ENCODE results near the gene RPP25. TPM values are rescaled to one million over a fixed set of nuclear protein-coding genes. Genes with fewer than 3 reads are reported as not detected.

Gene RPP25, protein sequence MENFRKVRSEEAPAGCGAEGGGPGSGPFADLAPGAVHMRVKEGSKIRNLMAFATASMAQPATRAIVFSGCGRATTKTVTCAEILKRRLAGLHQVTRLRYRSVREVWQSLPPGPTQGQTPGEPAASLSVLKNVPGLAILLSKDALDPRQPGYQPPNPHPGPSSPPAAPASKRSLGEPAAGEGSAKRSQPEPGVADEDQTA
- 4.0 and 4.3 TPM in 2 replicates for total RNA-seq

DNA sequence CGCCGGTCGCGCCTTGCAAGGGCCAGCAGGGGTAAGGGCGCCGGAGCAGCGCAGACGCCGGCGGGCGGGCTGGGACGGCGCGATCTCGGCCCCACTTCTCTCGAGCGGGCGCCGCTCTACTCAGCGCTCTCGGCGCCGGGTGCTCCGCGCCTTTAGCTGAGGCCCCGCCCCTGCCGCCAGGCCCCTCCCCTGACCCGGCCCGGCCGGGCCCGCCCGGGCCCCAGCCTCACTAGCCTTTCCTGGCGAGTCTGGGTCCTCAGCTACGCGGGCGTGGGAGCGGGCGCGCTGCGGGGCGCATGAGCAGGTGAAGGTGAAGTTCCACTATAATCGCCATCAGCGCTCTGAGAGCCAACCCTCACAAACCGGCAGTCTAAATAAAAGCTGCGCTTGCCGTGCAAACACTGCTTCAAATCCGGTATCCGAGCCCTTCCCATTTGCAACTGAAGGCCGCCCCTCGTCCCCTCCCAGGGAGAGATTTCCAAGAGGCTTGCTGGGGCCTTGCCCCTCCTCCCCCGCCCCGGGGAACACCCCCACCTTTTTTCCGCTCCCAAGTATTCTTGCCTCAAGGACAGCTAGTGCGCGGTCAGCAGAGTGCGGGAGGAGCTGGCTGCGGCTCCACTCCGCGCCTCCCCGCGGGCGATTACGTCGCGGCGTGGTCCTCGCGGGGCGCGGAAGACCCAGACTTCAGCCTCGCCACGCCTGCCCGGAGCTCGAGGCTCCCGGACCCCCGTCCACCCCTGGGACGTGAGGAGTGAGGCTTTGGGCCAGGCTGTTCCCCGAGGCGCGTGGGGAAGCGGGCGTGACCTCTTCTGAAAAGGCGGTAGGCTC, at the start of gene RPP25:
Gene RPP25, minus strand, starts transcription at position 125 of the 828 bp plus-strand sequence. CDS start 189 bp downstream, outside the sequence.
- peak within 1 kb of the TSS; percentile 79 for H3K4me3 Mint-ChIP-seq
- CTCF ChIA-PET, result interaction anchor here (0.7 to 1.6 kb wide), 11 partner anchors 22 to 839 kb away, joined by 3 to 7 read pairs (median 3); partner anchors contain the start of gene SCAMP5
- no peak within 1 kb of the TSS for H3K27ac Mint-ChIP-seq
- DNase-seq, result peak; percentile 73
- H3K4me1 Mint-ChIP-seq, result peaks cover 34% of the 10 kb centered on the region
- ATAC-seq (ENCODE audit: low read depth), result peak; percentile 93
- no peaks in the 10 kb centered on the region for H3K36me3 Mint-ChIP-seq (ENCODE audit: low read depth)
- H3K27me3 Mint-ChIP-seq, result peaks cover 29% of the 10 kb centered on the region
- intact Hi-C loops (cut with micrococcal nuclease), result loop anchor here (1.0 to 5.0 kb wide), 5 partner anchors 18 to 830 kb away; partner anchors contain the start of genes COX5A and PPCDC
- TF ChIP-seq, protein P1, sequence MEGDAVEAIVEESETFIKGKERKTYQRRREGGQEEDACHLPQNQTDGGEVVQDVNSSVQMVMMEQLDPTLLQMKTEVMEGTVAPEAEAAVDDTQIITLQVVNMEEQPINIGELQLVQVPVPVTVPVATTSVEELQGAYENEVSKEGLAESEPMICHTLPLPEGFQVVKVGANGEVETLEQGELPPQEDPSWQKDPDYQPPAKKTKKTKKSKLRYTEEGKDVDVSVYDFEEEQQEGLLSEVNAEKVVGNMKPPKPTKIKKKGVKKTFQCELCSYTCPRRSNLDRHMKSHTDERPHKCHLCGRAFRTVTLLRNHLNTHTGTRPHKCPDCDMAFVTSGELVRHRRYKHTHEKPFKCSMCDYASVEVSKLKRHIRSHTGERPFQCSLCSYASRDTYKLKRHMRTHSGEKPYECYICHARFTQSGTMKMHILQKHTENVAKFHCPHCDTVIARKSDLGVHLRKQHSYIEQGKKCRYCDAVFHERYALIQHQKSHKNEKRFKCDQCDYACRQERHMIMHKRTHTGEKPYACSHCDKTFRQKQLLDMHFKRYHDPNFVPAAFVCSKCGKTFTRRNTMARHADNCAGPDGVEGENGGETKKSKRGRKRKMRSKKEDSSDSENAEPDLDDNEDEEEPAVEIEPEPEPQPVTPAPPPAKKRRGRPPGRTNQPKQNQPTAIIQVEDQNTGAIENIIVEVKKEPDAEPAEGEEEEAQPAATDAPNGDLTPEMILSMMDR (IDR thresholded peaks at IDR 0.05), result no peak
- POLR2A ChIA-PET, result interaction anchor here (0.6 to 2.3 kb wide), 17 partner anchors 14 to 569 kb away, joined by 3 to 11 read pairs (median 4); partner anchors contain the start of genes COX5A, MAN2C1 and PPCDC
- no peaks in the 10 kb centered on the region for H3K9me3 Mint-ChIP-seq

DNA sequence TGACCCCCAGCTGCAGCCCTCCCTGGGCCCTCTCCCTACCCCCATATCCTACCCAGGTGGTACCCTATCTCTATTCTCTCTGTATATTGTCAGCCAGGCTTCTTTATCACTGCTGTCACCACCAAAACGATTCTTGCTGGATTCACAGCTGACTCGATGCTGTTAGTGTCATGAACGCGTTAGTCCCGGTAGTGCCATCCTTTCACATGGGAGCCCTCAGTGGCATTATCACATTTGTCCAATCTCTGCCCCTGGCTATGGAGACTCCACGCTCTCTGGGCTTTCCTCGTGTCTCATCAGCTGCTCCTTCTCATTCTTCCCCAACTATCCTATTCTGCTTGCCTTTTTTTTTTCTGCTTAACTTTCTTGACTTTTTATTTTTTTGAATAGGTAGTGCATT, 45.8 kb upstream of the RPP25 start:
- ChIA-PET POLR2A (interaction anchor here (0.6 to 0.7 kb wide), 3 partner anchors 199 to 462 kb away, joined by 4 to 6 read pairs (median 5); no protein-coding TSS in a partner anchor), CTCF (no interaction called here)
- ATAC-seq (ENCODE audit: low read depth) (no peak), DNase-seq (no peak)
- intact Hi-C loops (cut with micrococcal nuclease), result no loop called here
- no peak overlapping the region for H3K27ac Mint-ChIP-seq
- peaks cover 46% of the 10 kb centered on the region for H3K27me3 Mint-ChIP-seq
- H3K4me1 Mint-ChIP-seq, result peaks cover 10% of the 10 kb centered on the region
- no peaks in the 10 kb centered on the region for H3K9me3 Mint-ChIP-seq
- TF ChIP-seq, protein P1 (IDR thresholded peaks at IDR 0.05), result no peak
- no peak overlapping the region for H3K4me3 Mint-ChIP-seq
- H3K36me3 Mint-ChIP-seq (ENCODE audit: low read depth), result no peaks in the 10 kb centered on the region

DNA sequence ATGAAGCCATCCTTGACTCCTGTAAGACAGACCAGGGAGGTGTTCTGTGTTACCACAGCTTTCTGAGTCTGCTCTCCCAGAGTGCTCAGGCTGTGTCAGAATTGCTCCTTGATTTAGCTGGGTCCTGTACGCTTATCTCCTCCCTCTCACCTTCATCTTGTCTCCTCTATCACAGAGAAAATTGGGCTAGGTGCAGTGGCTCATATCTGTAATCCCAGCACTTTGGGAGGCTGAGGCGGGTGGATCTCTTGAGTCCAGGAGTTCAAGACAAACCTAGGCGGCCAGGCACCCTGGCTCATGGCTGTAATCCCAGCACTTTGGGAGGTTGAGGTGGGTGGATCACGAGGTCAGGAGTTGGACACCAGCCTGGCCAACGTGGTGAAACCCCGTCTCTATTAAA, 44.7 kb upstream of the RPP25 start:
- Mint-ChIP-seq H3K9me3 (no peaks in the 10 kb centered on the region), H3K27me3 (peaks cover 53% of the 10 kb centered on the region), H3K27ac (no peak overlapping the region), H3K4me1 (peaks cover 12% of the 10 kb centered on the region), H3K36me3 (ENCODE audit: low read depth) (no peaks in the 10 kb centered on the region), H3K4me3 (no peak overlapping the region)
- ChIA-PET CTCF (no interaction called here), POLR2A (interaction anchor here (0.7 kb wide), 1 partner anchor 665 kb away, joined by 5 read pairs; no protein-coding TSS in a partner anchor)
- no peak for DNase-seq
- intact Hi-C loops (cut with micrococcal nuclease), result no loop called here
- TF ChIP-seq, protein P1 (IDR thresholded peaks at IDR 0.05), result no peak
- no peak for ATAC-seq (ENCODE audit: low read depth)

DNA sequence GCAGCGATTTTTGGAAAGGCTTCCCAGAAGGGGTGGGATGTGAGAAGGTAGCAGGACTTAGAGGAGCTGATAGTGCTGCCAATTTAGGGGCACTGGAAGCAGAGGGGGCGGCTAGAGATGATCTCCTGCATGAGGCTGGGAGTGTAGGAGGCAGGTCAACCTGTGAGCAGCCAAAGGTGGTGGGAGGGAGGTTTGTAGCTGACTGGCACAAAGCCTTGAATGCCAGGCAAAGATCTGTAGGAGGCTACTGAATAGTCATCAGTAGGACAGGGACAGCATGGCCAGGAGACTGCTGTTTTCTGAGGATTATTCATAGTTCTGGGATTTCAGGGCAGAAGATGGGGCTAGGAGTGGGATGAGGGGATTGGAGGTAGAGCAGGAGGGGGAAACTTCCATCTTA, 41.0 kb upstream of the RPP25 start:
- Mint-ChIP-seq H3K9me3 (no peaks in the 10 kb centered on the region), H3K4me3 (no peak overlapping the region), H3K27ac (peak overlapping the region; percentile 41), H3K27me3 (peaks cover 64% of the 10 kb centered on the region), H3K36me3 (ENCODE audit: low read depth) (no peaks in the 10 kb centered on the region), H3K4me1 (peaks cover 21% of the 10 kb centered on the region)
- no peak for ATAC-seq (ENCODE audit: low read depth)
- DNase-seq, result no peak
- ChIA-PET POLR2A (interaction anchor here (0.7 kb wide), 1 partner anchor 29 kb away, joined by 3 read pairs; no protein-coding TSS in a partner anchor), CTCF (no interaction called here)
- TF ChIP-seq, protein P1 (IDR thresholded peaks at IDR 0.05), result no peak
- intact Hi-C loops (cut with micrococcal nuclease), result no loop called here

DNA sequence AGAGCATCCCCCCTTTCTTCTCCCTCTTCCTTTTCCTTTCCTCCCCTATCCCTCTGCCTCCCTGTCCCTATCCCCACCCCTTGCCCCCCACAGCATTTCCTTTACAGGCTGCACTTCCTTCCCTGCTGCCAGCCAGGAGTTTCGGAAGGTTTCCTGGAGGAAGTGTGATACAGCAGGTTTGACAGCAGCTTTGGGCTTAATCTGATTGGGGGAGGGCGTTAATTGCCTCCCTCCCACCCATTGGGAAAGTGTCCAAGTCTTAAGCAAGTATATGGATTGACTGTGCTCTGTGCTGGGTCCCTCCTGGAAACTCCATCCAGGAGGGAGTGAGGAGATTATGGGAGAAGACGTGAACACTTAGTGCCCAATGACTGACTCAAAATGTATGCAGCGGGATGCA, 40.6 kb upstream of the RPP25 start:
- no peaks in the 10 kb centered on the region for H3K36me3 Mint-ChIP-seq (ENCODE audit: low read depth)
- ATAC-seq (ENCODE audit: low read depth) (no peak), DNase-seq (no peak)
- no peak overlapping the region for H3K4me3 Mint-ChIP-seq
- H3K9me3 Mint-ChIP-seq, result no peaks in the 10 kb centered on the region
- H3K27ac Mint-ChIP-seq, result peak overlapping the region; percentile 41
- H3K4me1 Mint-ChIP-seq, result peaks cover 21% of the 10 kb centered on the region
- ChIA-PET POLR2A (interaction anchor here (0.7 kb wide), 1 partner anchor 29 kb away, joined by 3 read pairs; no protein-coding TSS in a partner anchor), CTCF (no interaction called here)
- TF ChIP-seq, protein P1 (IDR thresholded peaks at IDR 0.05), result no peak
- H3K27me3 Mint-ChIP-seq, result peaks cover 62% of the 10 kb centered on the region
- intact Hi-C loops (cut with micrococcal nuclease), result no loop called here
